Stromal cell of bone marrow (primary cell): ENCODE measurements around the gene SSUH2.
"Not testable (repeated sequence)": the region's sequence is repeated elsewhere in the genome, so short reads cannot be mapped to it uniquely, and the experiment has no call there.

Experiments
- DNase-seq: peaks from one replicate; pipeline ENCODE4 v3.0.0-alpha.2; 2012; ENCODE audit warnings: low read depth

SSUH2 gene

DNA sequence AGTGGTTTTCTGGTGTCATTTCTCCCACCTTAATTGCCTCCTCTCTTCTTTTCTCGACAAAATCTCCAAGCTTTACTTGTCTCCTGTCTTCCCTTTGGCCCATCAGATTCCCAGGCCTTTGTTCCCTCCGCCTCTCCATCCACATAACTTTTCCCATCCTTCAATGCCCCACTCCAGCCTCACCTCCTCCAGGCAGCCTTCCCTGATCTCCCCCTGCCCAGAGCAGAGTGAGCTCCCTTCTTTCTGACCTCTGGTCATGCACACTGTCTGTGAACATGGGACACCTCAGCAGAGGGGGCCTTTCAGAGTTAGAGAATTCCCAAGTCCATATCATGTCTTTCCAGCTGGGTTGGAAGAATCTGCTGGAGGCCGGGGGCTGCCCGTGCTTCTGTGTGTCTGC lies 14.6 kb upstream of the SSUH2 start:
- no peak for DNase-seq

DNA sequence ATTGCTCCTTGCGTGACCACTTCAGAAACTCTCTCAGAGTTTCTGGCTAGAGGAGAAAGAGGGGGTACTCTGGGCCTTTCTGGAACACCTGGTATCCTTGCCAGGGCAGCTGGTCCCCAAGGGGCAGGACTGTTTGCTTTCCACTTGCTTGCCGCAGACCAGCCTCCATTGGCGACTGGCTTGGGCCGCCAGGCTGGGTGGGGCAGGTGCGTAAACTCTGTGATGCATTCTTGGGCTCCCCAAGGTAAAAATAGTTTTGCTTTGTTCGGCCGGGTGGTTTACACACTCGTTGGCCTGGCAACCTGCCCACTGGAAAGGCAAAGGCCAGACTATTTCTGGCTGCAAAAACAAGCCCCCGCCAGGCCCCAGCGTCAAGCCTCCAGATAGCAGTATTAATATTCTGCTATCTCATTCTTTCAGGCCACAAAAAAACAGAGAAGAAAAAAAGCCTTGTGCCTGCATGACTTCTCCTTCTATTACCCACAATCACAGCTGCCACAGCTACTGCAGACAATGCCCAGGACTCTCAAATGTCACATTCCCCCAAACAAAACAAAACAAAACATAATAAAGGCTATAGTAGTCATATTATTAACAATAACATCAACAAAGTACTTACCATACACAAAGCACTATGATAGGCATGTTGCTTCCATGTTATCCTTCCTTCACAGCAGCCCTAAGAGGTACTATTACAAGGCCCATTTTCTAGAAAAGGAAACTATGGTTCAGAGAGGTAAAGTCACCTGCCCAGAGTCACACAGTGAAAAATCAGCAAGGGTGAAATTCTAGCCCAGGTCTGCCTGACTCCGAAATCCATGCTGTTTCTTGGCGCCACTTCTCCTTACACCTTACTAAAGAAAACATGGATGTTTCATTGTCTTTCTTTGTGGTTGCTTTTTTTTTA lies 14.0 kb upstream of the SSUH2 start:
- no peak for DNase-seq

DNA sequence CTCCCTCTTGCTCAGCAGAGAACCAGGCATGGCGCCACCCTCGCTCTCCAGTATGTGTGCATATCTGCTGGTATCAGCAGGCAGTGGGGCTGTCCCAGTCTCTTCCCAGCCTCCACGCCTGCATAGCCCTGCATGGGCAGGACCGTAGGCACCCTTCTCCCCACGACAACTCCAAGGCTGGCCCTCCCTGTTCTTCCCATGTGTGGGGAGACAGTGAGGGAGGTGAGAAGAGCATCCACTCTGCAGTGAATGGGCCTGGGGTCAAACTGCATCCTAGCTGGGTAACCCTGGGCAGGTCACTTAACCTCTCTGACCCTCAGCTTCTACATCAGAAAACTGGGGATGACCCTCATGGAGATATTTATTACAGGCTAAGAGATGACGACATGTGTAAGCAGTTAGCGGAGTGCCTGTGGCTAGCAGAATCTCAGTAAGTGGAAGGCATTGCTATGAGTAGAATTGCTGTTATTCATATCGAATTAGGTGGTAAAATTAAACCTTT lies 13.3 kb upstream of the SSUH2 start:
- DNase-seq = no peak

DNA sequence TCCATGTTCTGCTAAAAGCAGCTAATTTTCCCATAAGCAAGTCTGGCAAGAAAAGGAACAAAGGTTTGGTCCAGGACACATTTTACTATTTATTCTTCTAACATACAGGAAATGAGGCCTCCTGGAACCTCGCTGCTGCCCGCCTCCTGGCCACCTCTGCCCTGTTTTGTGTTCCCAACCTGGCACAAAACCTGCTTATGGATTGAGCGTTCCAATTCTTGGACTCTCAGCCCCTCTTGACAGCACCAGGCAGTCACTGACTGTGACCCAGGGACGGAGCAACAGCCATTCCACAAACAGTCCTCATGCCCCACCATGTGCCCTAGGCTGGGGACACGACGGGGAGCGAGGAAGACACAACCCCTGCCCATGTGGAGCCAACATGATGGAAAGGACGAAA lies 11.6 kb upstream of the SSUH2 start:
- no peak for DNase-seq

DNA sequence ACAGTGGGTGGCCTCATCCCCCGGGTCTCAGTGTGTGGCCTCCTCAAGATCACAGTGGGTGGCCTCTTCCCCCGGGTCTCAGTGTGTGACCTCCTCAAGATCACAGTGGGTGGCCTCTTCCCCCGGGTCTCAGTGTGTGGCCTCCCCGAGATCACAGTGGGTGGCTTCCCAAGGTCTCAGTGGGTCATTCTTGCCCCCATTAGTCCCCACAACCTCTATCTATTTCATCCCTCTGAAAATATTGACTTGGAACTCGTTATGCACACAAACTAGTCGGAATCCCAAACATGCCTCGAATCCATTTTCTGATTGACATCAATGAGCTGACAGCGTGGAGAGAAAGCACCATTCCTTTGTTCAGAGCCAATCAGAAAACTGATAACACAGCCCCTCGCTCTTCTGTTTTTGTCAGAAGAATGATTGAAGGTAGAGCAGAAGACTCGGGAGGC lies 10.8 kb upstream of the SSUH2 start:
- DNase-seq = no peak

DNA sequence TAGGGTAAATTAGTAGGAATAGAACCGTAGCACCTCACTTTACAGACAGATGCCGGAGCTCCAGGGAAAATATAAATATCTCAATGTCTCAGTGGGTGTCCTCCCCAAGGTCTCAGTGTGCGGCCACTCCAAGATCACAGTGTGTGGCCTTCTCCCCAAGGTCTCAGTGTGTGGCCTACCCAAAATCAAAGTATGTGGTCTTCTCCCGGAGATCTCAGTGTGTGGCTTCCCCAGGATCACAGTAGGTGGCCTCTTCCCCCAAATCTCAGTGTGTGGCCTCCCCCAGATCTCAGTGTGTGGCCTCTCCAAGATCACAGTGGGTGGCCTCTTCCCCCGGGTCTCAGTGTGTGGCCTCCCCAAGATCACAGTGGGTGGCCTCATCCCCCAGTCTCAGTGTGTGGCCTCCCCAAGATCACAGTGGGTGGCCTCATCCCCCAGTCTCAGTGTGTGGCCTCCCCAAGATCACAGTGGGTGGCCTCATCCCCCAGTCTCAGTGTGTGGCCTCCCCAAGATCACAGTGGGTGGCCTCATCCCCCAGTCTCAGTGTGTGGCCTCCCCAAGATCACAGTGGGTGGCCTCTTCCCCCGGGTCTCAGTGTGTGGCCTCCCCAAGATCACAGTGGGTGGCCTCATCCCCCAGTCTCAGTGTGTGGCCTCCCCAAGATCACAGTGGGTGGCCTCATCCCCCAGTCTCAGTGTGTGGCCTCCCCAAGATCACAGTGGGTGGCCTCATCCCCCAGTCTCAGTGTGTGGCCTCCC lies 10.2 kb upstream of the SSUH2 start:
- DNase-seq = not testable (repeated sequence)

DNA sequence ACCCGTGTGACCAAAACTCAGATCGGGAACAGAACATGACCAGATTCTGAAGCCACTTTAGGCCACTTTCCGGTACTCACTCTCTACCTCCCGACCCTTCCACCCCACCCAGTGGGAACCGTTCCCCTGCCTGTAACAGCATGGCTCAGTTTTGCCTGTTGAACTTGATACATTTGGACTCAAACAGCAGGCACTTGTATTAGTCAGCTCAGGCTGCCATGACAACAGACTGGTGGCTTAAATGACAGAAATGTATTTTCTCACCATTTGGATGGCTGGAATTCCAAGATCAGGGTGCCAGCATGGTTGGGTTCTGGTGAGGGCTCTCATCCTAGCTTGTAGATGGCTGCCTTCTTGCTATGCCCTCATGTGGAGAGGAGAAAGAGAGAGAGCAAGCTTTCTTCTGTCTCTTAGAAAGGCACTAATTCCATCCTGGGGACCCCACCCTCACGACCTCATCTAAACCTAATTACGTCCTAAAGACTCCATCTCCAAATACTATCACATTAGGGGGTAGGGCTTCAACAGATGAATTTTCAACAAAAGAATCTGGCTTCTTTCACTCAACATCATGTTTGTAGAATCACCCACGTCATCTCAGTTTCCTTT lies 9.3 kb upstream of the SSUH2 start:
- DNase-seq = no peak

DNA sequence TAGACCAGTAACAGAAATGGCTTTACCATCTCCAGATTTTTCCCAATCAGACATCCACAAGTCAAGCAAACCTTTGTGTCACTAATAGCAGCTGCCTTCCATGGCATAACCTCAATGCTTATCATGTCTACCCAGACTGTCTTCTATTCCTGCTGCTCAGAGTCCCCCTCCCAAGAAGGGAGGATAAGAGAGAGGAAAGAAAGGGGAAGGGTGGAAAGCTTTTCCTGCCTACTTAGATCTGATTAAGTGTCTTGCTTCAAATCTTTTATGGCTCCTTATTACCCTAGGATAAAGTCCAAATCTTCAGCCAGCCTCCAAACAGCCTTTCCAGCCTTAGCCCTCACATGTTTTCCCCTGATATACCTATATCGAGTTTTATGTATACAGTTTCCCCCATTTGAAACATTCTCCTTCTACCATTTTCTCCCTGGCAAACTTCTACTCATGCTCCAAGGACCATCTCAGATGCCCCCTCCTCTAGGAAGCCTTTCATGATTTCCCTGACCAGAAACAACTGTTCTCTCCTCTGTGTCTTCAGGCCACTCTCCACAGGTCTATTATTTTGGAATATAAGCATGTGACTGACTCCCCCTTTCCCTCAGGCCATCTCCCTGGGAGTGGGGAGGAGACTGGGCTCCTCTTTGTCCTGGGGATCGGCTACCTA lies 7.9 kb upstream of the SSUH2 start:
- no peak for DNase-seq

DNA sequence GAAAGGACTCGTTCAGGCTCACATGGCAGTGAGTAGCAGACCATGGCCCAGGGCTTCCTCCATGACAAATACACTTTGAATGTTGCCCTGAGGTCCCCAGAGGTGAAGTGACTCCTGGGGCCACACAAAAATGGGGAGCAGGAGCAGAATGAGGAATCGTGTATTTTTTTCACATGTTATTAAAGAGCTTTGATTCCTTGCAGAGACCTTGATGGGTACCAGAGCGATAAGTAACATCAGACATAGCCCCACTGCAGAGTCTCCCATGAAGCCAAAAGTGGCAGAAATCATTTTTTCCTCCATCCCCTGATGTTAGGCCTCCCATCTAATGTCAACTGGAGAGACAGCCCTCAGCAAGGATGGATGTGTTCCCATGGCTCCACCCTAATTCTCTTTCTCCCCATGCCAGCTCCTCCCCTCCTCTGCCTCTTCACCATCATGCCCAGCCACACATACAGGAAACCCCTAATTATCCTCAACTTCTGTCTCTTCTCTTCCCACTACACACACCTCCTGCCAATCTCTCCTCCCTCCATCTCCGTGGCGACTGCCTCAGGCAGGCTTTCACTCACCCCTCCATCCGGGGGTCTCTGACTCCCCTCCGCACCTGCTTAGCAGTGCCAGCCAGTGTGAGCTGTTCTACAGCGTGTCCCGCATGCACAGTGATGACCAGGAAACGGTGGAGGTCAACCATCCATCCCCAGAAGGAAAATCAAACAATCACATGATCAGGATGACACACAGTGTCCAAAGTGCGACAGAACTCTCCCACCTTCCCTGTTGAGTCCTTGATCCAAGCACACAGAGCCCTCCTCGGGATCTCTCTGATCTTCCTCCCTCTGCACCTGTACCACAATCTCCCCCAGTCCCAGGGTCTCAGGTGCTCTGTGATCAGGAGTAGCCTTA lies 7.1 kb upstream of the SSUH2 start:
- no peak for DNase-seq

DNA sequence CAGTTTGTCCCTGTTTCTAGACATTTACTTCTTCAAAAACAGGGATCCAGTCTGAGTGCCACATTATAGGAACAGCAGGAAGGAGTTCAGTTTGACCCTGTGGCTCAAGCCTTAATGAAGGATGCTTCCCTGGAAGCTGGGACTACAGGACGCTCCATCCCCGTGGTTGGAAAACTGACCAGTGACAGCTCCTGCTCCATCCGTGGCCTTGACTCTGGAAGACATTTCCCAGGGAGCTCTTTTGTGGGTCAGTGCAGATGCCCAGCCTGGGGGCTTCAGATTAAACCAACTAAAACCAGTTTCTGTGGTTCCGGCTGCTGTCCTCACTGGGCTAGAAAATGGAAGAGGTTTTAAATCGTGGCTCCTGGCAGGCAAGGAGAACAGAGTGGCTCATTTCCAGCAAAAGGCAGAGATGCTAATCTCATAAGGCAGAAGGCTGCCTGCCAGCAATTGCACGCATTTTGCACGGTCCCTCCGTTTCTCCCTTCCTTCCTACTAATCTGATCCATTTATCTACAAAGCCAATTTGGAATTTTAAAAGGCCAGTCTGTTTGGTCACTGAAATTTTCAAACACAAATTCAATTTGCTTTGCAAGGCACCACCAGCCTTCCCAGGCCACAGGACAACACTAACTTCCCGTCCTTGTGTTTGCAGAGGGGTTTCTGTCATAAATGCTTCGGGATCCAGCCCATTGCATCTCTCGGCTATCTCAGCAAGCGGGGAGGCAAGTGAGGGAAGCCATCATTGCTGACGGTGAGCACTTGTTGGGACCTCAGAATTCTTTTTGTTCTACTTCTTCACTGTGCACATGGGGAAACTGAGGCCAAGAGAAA lies 6.2 kb upstream of the SSUH2 start:
- no peak for DNase-seq

DNA sequence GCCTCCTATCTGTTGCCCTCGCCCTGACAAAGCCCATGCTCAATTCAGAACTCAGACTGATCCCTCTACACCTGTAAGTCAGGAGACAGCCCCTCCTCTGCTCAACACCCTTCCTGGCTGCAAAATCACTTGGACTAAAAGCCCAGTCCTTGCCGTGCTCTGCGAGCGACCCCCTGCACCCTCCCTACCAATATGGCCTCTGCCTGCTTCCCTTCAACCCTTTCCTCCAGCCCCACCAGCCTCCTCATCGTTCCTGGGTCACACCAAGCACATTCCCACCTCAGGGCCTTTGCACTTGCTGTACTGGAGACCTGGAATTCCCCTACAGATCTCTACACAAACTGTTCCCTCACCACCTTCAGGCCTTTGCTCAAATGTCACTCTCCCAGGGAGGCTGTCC lies 5.2 kb upstream of the SSUH2 start:
- DNase-seq = no peak

DNA sequence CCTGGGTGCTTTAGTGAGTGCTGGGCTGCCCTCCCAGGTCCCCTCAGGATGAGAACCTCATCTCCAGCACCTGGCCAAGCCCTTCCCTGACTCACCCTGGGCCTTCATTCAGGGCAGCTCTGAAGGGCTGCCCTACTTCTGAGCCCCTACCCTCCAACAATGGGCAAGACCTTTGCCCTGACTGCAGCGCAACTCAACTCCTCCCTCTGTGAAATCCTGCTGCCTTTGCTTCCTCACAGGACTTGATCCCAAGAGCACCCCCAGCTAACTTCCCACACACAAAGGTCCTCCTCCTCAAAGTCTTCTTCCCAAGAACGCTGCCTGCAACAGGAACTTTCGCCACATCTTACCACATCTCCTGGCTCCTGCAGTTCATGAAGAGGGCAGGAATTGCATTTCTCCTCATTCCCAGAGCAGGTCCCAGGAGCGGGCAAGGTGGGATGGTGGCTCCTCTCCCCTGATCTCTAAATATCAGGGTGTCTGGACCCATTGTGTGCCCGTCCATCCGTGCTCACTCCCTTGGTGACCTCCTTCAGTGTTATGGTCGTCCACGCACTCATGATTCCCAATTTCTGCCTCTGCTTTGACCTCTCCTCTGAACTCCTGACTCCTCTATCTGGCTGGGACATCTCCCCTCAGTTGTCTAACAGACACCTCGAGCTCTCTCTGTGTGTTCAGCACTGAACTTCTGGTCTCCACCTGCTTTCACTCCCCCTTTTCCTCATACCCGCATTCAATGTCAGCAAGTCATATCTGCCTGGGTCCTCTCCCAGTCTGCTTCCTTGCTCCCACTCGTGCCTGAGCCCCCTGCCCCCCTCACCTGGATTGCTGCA lies 4.5 kb upstream of the SSUH2 start:
- DNase-seq = no peak

DNA sequence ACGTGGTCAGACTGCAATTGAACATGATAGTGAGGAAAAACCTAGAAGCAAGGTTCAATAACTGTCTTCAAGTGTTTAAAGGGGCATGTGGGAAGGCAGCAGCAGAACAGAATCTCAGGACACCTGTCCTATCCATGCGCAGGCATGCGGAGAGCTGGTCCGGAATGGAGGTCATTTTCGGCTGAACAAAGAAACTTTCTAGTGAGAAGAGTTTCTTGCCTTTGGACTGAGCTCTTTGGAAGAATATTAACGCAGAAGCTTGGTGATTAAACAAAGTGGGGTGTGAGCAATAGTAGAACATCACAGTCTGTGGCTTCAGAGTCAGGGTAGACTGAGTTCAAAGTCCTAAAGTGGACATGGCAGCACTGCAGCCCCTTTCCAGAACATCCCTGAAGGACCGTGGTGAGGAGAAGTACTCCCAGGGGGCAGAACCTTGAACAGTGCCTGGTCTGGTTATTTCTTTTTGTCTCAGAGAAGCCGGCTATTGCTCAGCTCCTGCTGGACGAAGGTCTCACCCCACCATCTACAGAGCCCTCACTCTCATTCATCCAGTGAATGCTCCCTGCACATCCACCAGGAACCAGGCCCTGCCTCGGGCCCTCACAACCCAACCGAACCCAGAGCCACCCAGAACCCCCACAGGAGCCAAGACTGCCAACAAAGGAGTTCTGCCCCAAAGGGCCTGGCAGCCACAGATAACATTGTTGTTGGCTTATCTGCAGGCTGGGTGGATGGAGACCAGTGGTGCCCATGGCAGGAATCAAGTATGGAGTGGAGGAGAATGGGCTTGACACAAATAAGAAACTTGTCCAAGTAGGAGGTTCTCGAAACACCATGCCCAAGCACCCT lies 2.8 kb upstream of the SSUH2 start:
- DNase-seq = no peak

DNA sequence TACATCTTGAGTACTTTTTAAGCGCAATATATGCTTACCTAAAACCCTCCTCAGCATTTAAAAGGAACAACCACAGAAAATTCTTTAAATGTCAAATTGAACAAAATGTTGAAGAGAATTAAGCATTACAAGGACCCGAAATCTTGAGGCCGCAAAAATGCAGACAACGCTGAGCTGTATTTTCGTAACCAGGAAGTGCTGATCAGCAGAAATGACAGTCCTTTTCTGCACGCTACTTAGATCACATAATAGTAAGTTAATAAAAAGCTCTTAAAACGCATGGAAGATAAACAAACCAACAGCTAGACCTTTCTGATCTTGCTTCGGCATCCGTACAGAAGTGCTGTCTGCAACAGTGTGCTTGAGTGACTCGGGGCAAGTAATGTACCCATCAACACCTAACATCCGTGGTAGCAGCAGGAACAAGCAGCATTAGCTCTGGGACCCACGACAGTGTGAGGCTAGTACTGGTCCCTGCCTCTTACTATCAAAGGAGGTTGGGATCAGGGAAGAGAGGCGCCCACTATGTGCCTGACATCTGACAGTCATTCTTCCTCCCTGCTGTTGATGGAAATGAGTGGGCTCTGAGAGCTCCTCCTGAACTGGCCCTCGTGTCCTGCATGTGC lies 1.8 kb upstream of the SSUH2 start:
- no peak for DNase-seq

DNA sequence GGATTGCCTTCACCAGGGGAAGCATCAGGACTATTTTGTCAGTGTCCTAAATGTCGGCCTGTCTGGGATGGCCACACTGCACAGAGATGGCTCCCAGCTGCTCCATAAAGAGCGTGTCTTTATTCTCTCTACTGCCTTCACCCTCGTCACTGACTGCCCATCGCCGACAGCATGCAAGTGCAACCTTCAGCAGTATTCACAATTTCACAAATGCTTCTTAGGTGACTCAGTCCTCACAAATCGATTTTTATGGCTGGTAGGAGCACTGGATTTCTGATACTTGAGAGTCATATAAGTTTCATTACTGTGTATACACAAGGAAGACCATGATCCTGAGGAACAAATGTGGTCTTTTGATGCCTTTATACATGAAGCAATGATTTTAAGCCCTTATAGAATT lies 1.1 kb upstream of the SSUH2 start:
- no peak for DNase-seq

DNA sequence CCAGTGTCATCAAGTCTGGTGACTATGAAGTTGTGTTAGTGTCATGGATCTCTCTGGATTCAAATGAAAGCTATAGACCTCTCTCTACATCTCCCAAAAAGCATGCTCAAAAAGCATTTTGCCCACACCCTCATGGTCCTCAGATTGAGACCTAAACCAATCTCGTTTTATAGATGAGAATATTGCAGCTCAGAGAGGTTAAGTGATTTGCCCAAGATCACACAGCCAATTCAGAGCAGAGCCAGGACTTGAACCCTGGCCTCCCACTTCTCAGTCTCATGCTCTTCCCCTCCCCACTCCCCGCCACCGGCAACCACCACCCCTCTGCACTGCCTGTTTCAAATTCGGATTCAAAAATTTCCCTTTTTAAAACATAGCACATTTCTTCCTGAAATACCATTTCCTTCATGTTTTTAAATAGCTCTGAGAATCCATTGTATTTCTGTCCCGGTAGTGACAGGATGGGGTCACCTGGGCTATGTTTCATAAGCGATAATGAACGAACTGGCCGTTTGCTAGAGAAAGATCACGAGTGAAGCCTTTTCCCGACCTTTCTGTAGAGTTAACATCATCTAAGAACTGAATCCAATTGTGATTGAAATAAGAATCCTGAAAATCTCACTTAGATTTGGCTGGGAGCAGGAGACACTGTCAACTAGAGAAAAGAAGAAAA lies 769 bp downstream of the SSUH2 start:
- DNase-seq = no peak

DNA sequence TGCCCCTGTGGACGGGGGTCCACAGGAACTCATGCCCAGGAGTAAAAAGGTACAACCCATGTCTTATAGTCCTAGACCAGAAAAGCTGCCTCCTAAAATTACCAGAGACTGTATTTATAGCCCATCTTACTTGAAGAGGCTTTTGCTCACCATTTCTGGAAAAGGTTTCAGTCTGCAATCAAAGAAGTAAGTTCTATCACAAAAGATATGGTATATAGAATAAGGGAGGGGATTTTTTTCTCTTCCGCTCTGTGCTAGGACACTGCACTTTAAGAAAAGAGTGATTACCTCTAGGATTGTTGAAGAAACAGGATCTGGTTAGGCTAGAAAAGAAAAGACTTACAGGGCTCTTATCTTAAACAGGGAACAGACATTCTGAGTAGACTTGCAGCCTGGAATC lies 2.6 kb downstream of the SSUH2 start:
- no peak for DNase-seq
